ENCODE measurements around the gene SMAP1.

DNA sequence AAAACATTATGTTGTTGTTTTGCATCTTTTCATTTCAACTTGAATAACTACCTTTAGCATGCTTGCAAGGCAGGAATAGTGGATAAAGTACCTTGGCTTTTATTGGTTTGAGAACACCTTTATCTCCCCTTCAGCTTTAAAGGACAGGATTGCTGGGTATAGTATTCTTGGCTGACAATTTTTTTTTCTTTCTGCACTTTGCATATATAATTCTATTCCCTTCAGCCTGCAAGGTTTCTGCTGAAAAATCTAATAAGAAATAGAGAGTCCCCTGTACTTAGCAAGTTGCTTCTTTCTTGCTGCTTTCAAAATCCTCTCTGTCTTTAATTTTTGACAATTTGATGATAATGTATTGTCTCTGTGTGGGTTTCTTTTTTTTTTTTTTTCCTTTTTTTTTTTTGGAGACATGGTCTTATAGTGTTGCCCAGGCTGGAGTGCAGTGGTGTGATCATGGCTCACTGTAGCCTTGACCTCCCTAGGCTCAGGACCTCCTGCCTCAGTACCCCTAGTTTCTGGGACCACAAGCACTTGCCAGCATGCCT lies 47.1 kb downstream of the SMAP1 start:
- TF ChIP-seq, protein P1, sequence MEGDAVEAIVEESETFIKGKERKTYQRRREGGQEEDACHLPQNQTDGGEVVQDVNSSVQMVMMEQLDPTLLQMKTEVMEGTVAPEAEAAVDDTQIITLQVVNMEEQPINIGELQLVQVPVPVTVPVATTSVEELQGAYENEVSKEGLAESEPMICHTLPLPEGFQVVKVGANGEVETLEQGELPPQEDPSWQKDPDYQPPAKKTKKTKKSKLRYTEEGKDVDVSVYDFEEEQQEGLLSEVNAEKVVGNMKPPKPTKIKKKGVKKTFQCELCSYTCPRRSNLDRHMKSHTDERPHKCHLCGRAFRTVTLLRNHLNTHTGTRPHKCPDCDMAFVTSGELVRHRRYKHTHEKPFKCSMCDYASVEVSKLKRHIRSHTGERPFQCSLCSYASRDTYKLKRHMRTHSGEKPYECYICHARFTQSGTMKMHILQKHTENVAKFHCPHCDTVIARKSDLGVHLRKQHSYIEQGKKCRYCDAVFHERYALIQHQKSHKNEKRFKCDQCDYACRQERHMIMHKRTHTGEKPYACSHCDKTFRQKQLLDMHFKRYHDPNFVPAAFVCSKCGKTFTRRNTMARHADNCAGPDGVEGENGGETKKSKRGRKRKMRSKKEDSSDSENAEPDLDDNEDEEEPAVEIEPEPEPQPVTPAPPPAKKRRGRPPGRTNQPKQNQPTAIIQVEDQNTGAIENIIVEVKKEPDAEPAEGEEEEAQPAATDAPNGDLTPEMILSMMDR (IDR thresholded peaks at IDR 0.05; ENCODE audit: low read depth, low read length), result no peak
- no peak for TF ChIP-seq POLR2A (IDR thresholded peaks at IDR 0.05; ENCODE audit: extremely low read depth, insufficient read length)

Measured in NB4 (cell line).